HG03196 (cell line): ENCODE data around the gene KICS2.
"Not testable (repeated sequence)": the region's sequence is repeated elsewhere in the genome, so short reads cannot be mapped to it uniquely, and the experiment has no call there.

Experiments
- ATAC-seq: cut with Tn5 transposase; IDR thresholded peaks from one replicate; pipeline ENCODE4 v1.9.1; 2021; ENCODE audit not compliant: unreplicated experiment

KICS2 gene

DNA sequence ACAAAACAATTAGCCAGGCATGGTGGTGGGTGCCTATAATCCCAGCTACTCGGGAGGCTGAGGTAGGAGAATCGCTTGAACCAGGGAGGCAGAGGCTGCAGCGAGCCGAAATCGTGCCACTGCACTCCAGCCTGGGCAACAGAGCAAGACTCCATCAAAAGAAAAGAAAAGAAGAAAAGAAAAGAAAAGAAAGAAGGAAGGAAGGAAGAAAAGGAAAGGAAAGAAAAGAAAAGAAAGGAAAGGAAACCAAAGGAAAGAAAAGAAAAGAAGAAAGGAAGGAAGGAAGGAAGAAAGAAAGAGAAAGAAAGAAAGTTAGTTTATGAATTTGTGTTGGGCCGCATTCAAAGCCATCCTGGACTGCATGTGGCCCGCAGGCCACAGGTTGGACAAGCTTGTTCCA is 4.5 kb downstream of the KICS2 start:
- ATAC-seq: not testable (repeated sequence)

DNA sequence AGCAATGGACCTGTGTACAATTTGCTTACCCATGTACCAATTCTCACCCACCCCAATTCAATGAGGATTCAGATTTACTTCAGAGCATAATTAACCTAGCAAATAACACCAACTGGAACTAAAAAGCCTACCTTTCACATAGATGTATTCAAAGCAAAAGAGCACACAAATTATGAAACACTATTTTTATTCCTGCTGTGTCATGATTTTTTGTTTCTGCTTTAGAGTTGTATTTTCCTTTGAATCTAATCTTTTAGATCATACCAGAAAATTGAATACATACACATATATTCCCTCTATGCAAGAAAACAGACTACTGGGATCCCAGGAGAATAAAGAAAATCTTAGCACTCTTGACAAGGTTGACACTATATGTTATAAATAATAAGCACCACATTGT is 5.9 kb downstream of the KICS2 start:
- no peak for ATAC-seq

DNA sequence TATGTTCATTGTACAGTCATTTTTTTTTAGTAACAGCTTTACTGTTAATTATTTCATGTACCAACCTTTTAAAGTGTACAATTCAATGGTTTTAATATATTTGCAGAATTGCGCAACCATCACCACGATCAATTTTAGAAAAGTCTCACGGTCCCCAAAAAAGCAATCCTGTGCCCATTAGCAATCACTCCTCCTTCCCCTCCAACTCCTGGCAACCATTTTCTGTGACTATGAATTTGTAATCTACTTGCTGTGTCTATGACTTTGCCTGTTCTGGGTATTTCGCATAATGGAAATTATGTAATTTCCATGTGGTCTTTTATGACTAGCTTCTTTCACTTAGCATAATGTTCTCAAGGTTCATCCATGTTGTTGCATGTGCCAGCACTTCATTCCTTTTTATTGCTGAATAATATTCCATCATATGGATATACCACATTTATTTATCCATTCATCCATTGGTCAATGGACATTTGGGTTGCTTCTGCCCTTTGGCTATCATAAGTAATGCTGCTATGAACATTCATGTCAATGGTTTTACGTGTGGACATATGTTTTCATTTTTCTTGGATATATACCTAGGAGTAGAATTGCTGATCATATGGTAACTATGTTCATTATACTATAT is 9.9 kb downstream of the KICS2 start:
- no peak for ATAC-seq

DNA sequence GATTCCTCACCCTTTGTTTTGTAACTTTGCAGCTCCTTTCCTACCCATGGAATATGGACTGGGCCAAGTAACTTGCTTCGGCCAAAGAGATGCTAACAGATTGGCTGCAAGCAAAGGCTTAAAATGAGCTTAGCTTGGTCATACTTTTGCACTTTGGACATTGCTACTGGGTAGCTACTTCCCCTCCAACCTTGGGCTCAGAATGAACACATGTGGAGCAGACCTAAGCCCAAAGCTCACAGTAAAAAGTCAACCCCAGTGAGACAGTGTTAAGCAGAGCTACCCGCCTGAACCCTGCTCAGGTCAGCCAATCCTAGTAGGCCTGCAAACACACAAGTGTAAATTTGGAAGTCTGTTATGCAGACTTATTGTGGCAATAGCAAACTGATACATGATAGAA is 14.6 kb downstream of the KICS2 start:
- ATAC-seq: no peak

DNA sequence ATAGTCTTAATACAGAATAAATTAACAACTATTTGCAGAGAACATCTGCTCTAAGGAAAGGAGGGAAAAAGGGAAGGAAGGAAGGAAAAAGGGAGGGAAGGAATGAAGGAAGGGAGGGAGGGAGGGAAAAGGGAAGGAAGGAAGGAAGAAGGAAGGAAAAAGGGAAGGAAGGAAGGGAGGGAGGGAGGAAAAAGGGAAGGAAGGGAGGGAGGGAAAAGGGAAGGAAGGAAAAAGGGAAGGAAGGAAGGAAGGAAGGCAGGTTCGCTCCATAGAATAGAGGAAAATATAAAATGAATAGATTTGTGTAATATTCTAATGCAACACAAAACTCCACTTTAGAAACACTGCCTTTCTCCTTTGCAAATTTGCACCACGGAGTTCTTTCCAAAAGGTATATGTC is 16.6 kb downstream of the KICS2 start:
- ATAC-seq: no peak

DNA sequence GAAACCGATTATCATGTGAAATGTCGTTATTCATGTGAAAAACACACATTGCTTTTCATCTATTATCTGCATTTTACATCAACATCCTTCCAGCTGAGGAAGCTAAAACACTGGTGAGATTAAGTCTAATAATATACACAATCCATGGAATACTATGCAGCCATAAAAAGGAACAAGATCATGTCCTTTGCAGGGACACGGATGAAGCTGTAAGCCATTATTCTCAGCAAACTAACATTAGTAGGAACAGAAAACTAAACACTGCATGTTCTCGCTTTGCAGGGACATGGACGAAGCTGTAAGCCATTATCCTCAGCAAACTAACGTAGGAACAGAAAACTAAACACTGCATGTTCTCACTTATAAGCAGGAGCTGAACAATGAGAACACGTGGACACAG is 18.3 kb downstream of the KICS2 start:
- no peak for ATAC-seq

DNA sequence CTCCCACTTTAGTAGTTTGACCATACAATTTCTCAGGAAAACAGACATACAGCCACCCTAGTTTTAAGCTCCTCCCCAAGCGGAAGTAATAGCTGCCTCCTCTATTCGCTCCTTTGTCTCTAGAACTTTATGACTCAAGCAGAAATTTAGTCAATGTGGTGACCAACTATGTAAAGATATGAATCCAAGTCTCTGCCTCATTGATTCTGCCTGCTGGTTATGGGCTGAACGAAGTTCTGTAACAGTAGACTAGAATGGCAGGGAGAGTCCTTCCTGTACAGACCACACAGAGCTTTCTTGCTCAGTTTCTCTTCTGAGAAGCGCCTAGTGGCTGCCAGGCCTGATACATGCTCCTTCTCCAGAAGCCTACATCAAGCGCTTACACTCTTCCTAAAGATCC is 19.1 kb downstream of the KICS2 start:
- no peak for ATAC-seq

DNA sequence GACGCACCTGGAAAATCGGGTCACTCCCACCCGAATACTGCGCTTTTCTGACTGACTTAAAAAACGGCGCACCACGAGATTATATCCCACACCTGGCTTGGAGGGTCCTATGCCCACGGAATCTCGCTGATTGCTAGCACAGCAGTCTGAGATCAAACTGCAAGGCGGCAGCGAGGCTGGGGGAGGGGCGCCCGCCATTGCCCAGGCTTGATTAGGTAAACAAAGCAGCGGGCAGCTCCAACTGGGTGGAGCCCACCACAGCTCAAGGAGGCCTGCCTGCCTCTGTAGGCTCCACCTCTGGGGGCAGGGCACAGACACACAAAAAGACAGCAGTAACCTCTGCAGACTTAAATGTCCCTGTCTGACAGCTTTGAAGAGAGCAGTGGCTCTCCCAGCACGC is 26.3 kb downstream of the KICS2 start:
- not testable (repeated sequence) for ATAC-seq

DNA sequence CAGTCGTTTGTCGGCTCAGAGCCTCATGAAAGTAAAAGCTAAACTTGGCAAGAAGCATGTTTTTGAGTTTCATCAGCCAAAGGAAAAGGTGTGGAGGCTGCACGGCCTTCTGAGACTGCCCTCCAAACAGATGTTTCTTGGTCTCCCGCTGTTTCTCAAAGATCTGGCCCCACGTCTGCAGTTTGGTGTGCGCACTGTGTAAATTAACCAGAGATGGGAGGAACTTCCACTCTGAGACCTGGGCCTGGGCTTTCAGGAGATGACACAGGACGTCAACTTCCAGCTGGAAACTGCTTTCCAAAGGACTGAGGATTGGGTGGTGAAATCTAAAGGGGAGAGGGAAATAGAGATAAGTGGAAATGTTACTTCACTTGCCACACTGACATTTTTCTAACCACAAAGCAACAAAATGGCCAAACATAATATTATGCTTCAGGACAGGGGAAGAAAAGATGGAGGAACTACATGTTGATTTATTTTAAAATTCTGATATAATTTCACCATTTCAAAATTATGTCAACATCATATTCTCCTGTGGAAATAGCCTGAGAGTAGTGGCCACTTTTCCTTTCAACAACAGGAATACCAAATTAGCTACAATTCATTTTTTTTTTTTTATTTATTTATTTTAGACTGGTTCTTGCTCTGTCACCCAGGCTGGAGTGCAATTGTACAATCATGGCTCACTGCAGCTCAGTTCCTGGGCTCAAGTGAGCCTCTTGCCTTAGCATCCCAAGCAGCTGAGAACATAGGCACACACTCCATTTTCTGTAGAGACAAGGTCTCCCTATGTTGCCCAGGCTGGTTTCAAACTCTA is 27.6 kb downstream of the KICS2 start:
- no peak for ATAC-seq

DNA sequence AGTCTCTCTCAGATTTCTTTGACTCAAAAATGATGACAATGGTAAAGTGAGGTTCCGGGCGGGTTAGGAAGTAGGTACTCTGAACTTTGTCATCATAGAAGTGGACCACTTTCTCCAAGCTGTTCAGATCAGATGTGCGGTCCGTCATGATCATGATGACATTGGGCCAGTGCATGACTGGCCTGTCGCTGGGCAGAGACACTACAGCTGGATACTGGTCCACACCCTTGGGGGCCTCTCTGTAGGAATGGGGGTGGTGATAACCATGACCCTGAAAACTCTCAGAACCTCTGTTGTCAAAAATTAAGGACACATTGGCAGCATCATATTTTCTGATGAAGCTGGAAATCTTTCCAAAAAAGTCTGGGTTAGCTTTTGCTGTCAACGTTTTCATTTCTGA is 28.2 kb downstream of the KICS2 start:
- no peak for ATAC-seq

DNA sequence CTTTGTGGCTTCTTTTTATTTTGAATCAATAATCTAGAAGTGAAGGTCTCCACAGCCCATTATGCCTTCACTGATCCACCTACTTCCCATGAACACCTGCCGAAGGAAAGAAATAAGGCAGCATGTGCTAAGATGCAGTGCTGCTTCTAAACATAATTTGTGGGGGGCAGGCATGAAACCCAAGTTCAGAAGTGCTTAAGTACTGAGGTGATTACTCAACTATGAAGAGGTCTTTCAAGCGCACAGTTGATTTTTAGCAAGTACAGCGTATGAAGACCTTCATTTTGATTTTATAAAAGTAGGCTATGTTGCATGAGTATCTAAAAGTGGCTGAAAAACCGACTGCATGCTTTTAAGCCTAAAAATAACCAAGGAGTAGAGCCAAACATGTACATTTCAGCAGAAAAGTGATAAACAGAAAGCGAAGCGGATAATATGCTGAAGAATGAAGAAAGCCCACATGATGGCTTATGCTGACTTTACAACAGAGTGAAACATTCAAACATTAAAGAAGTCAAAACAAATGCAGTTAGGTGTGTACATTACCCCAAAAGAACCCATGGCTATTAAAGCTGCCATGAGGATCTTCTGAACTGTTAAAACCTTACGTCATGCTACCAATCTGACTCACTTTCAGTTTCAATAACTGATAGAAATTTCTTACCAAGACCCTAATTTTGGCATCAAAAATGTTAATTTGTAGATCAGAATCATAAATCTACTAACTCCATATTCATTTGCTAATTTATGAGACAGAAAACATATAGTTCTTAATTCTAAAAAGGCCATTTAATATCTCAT is 29.3 kb downstream of the KICS2 start:
- peak; percentile 92 for ATAC-seq

DNA sequence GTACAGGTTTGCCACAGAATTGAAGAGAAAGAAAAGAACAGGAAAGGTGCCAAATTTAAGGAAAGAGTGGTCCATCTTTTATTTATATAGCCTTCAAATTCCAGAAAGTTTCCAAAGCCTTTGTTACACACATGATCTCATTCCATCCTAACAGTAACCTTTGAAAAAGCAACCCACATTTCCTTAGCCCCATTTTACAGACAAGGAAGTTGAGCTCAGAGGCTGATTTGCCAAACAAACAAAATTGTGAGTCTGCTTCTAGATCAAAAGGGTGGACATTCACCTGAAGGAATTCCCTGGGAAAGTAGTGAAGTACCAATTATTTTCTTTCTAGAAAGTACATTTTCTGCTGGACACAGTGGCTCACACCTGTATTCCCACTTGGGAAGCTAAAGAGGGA is 32.0 kb downstream of the KICS2 start:
- ATAC-seq: no peak

DNA sequence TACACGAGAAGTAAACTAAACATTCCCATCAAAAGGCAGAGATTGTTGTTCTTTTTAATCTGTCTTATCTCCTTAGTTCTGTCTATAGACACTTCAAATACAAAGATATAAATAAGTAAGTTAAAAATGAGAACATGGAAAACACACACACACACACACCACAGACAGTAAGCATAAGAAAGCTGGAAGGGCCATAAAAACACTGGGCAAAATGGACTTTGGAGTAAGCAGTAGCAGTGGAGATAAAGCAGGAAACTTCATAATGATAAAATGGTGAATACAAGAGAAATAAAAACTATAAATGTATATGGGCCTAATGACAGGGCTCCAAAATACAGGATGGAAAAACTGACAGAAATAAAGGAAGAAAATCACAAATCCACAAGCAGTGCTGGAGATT is 32.6 kb downstream of the KICS2 start:
- ATAC-seq: no peak

DNA sequence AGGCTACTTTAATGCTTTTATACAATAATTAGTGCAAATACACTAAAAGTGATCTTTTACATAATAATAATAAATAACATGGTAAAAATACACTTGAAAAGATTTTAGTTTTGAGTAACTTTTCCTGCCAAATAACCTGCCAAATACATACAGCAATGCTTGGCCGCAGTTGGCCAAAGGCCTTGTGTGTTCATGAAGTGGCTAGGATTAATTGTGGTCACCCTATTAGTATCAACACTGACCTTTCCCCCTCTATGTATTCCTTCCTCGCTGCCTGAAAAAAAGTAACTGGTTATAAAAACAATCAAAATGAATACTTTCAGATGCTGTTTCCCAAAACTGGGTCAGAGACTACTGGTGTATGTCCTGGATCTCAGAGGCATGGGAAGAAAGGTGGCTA is 34.3 kb downstream of the KICS2 start:
- ATAC-seq: no peak

DNA sequence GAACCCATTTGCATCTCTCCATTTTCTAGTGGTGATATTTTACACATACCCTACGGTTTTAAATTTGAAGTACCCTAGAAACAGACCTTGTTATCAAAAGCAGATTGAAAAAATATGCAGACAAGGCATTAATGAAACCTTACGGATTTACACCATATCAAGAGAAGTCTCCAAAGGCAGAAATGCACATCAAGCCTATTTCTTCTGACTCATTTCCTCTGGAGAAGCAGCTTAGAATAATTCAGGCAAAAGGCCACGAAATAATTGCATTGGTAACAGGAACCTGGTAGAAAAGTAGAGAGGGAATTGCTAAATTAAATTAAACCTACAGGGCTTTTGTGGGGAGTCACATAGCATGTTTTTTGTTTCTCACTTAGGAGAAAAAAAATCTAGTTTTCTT is 34.7 kb downstream of the KICS2 start:
- no peak for ATAC-seq

DNA sequence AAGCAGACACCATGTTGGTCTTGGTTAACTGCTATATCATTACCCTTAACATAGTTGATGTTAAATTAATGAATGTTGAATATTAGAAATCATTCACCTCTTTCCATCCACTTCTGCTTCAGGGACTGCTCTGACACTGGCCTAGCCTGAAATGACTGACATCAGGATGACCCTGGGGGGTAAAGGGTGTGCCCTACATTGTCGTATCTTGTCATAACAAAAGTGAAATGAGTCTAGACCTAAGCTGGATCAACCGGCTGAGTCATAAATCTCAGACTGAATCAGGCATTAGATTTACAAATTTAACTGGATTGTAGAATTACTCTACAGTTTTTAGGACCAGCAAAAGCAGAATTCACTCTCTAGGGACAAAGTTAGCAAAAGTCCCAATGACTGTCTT is 35.3 kb downstream of the KICS2 start:
- ATAC-seq: peak; percentile 93

DNA sequence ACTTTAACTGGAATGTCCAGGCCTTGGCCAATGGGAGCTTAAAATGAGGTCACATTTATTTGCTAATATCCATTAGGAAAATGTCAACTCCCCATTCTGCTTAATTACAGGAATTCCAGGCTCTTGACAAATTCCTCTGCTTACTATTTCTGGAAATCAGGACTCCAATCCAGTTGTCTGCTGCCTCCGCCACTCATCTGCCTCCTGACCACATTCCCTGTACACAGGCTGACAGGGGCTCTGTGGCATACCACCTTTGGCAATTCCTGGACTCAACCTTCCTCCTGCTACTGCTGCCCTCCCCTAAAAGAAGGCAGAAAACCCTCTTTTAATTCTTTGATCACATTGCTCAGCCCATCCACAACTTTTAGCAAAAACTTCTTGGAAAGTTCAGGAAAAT is 37.9 kb downstream of the KICS2 start:
- ATAC-seq: no peak

DNA sequence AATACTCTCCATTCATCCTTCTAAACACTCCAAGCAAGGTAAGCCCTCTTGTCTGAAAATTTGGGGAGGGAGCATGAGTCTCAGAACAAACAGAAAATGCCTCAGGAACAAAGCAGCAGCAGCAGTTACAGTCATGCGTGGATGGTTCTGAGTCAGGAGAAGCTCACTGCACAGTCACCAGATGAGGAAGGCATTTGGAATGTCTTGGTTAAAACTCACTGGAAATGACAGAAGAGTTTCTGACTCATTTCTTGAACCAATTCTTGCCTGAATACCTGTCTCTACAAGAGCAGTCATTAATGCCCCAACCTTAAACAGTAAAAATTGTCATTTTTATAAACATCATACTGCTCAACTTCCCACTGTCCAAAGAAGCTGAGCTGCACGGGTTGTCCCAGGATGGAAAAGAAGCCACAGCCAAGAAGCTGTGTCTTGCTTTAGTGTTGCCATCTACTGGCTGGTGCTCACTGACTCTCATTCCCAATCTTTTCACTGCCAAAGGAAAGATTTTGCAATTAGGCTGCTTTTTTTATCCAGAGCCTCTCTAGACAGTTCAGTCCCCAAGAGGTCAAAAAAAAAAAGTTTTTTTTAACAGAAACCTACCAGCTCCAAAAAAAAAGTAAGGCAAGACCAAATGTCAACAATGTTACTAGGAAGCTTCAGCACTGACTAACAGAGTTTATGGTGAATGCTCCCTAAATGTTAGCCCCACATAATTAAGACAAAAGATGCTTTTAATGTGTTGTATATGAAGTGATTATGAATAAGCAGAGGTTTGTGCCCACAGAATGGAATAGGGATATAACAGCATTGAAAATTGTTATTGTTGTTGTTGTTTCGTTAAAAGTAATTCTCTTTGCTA is 40.4 kb downstream of the KICS2 start:
- ATAC-seq: no peak

DNA sequence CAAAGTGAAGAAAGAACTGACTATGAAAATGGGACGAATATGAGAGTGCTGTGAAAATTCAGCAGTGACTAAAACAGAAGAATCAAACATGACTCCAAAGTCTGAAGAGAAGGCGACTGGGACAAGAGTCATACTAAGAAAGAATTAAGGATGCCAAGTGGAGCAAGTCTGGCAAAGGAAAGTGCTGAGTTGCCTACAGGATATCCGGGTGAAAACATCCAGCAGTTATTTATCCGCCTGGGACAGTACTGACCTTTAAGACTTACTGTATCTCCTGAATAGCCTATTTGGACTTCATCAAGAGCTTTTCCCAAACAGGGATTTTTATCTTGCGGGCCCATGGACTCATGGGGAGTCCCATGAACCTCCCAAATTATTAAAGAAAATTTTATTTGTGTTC is 41.1 kb downstream of the KICS2 start:
- ATAC-seq: no peak

DNA sequence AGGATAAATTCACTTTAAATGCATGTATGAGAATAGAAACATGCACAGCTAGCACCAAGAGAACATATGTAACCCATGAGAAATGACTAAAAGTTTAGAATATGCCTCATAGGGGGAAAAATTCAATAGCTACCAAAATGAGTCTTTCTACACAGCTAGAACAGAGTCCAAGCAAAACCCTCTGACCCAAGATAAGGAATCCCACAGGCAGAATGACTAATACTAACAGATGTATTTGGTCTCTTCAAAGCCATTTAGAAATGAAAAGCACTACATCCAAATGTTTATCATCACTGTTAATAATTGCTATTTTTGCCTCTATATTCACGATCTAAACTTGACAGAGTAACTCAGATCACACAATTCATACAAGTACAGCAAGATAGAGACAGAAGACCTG is 44.0 kb downstream of the KICS2 start:
- ATAC-seq: no peak

DNA sequence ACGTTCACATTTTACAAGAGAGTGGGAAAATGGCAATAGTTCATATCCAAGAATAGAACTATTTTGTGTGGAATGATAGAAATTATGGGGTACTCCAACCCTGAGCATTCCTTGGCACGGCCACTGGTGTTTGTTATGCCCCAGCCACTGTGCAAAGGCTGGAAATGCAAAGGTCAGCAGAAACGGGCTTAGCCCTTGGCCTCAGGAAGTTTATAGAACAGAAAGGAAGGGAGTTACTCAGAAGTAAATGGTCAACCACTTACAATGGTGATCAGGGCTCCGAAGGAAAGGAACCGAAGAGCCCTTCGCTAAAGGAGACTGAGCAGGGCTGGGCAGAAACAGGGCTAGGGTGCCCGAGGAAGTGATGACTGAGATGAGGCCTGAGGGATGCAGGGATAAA is 45.1 kb downstream of the KICS2 start:
- ATAC-seq: no peak
